ENCODE measurements around the gene C1QTNF9.

The C1QTNF9 gene

GRCh38 chr13:24270639-24271141, 38.7 kb upstream of the C1QTNF9 start:
- no peak for DNase-seq (ENCODE audit: extremely low read depth, low read depth)
- no peak for TF ChIP-seq CTCF (IDR thresholded peaks at IDR 0.05; ENCODE audit: low read depth, low read length)

- no peak for DNase-seq (ENCODE audit: extremely low read depth, low read depth)
- TF ChIP-seq CTCF (IDR thresholded peaks at IDR 0.05; ENCODE audit: low read depth, low read length): no peak
Observed at GRCh38 chr13:24271231-24271600, 38.2 kb upstream of the C1QTNF9 start.

GRCh38 chr13:24271601-24272451, 37.6 kb upstream of the C1QTNF9 start:
- no peak for DNase-seq (ENCODE audit: extremely low read depth, low read depth)
- TF ChIP-seq CTCF (IDR thresholded peaks at IDR 0.05; ENCODE audit: low read depth, low read length): no peak

- DNase-seq (ENCODE audit: extremely low read depth, low read depth): no peak
- TF ChIP-seq CTCF (IDR thresholded peaks at IDR 0.05; ENCODE audit: low read depth, low read length): no peak
Observed at GRCh38 chr13:24272452-24273161, 36.8 kb upstream of the C1QTNF9 start.

GRCh38 chr13:24273926-24274325, 35.5 kb upstream of the C1QTNF9 start:
- no peak for TF ChIP-seq CTCF (IDR thresholded peaks at IDR 0.05; ENCODE audit: low read depth, low read length)
- no peak for DNase-seq (ENCODE audit: extremely low read depth, low read depth)

- DNase-seq (ENCODE audit: extremely low read depth, low read depth): no peak
- no peak for TF ChIP-seq CTCF (IDR thresholded peaks at IDR 0.05; ENCODE audit: low read depth, low read length)
Observed at GRCh38 chr13:24274452-24275021, 34.8 kb upstream of the C1QTNF9 start.

- no peak for DNase-seq (ENCODE audit: extremely low read depth, low read depth)
- TF ChIP-seq CTCF (IDR thresholded peaks at IDR 0.05; ENCODE audit: low read depth, low read length): no peak
Observed at GRCh38 chr13:24275041-24275440, 34.3 kb upstream of the C1QTNF9 start.

Data from AG09319 (cell line).